GM21576 (cell line): ENCODE data around the gene TMEM255B.

ENCODE experiments used
- ATAC-seq: cut with Tn5 transposase; IDR thresholded peaks from one replicate; pipeline ENCODE4 v1.9.1; 2021; ENCODE audit warnings: mild to moderate bottlenecking, moderate library complexity; ENCODE audit not compliant: unreplicated experiment

Gene TMEM255B

GRCh38 chr13:113845055-113845454 lies 86.0 kb downstream of the TMEM255B start:
- no peak for ATAC-seq

- ATAC-seq, result no peak
Observed at GRCh38 chr13:113845723-113846635, 87.0 kb downstream of the TMEM255B start.

GRCh38 chr13:113846636-113847318 lies 87.8 kb downstream of the TMEM255B start:
- no peak for ATAC-seq

- no peak for ATAC-seq
Observed at GRCh38 chr13:113848020-113848419, 89.0 kb downstream of the TMEM255B start.

- no peak for ATAC-seq
Observed at GRCh38 chr13:113848431-113849260, 89.6 kb downstream of the TMEM255B start.

- no peak for ATAC-seq
Observed at GRCh38 chr13:113849546-113849945, 90.5 kb downstream of the TMEM255B start.

GRCh38 chr13:113849981-113850721 lies 91.1 kb downstream of the TMEM255B start:
- ATAC-seq, result no peak

GRCh38 chr13:113850722-113851479 lies 91.9 kb downstream of the TMEM255B start:
- ATAC-seq, result no peak

- no peak for ATAC-seq
Observed at GRCh38 chr13:113851480-113851803, 92.4 kb downstream of the TMEM255B start.

- no peak for ATAC-seq
Observed at GRCh38 chr13:113851826-113852535, 93.0 kb downstream of the TMEM255B start.

- ATAC-seq, result no peak
Observed at GRCh38 chr13:113852536-113853517, 93.8 kb downstream of the TMEM255B start.

- no peak for ATAC-seq
Observed at GRCh38 chr13:113853518-113854237, 94.7 kb downstream of the TMEM255B start.

- ATAC-seq, result no peak
Observed at GRCh38 chr13:113854238-113855011, 95.4 kb downstream of the TMEM255B start.

GRCh38 chr13:113855012-113855921 lies 96.2 kb downstream of the TMEM255B start:
- ATAC-seq, result no peak

- no peak for ATAC-seq
Observed at GRCh38 chr13:113855931-113856715, 97.1 kb downstream of the TMEM255B start.
